AG04450 (cell line): ENCODE data around the gene NUMB. TPM values are rescaled to one million over a fixed set of nuclear protein-coding genes. Genes with fewer than 3 reads are reported as not detected.

Experiments
- CTCF ChIA-PET: fragments of 300-600, 350-600 bp; formaldehyde crosslinking; extraction: SDS; loops from one replicate; lab custom pipeline; 2022; ENCODE audit warnings: antibody characterized with exemption, inconsistent platforms; lab: Charles Lee
- POLR2A ChIA-PET: fragments of 350-600 bp; formaldehyde crosslinking; extraction: SDS; loops from one replicate; lab custom pipeline; 2021; ENCODE audit warnings: antibody characterized with exemption, inconsistent platforms; lab: Yijun Ruan, JAX
- DNase-seq: peaks from one replicate; pipeline ENCODE4 v3.0.0-alpha.2; 2011; ENCODE audit warnings: low read depth, low spot score
- H3K27ac ChIP-seq: one replicate; pipeline ENCODE4 v1.5.1; 2012; ENCODE audit warnings: low read depth, low read length, control low read depth
- H3K27me3 ChIP-seq: one replicate; pipeline ENCODE4 v1.6.0; 2012; ENCODE audit warnings: low read length; ENCODE audit not compliant: control insufficient read depth, insufficient read depth
- H3K4me3 ChIP-seq: 2 replicates; pipeline ENCODE4 v1.5.1; 2011; ENCODE audit warnings: mild to moderate bottlenecking, low read depth, low read length, control low read depth
- H3K9me3 ChIP-seq: 2 replicates; pipeline ENCODE4 v1.5.1; 2012; ENCODE audit warnings: low read length; ENCODE audit not compliant: control insufficient read depth, insufficient read depth
- CTCF ChIP-seq: IDR thresholded peaks from 2 replicates; pipeline ENCODE4 v1.5.1; 2011; ENCODE audit warnings: low read depth, low read length, control low read depth, inconsistent platforms
- polyA plus RNA-seq: library from polyadenylated mRNA; depleted of rRNA; stranded (reverse); fragments of >200 nt; gene quantifications from 2 replicates; pipeline ENCODE4 v1.2.3, GENCODE V29; 2011

Gene NUMB
- polyA plus RNA-seq, 1 experiment = 152 TPM

- ChIA-PET CTCF (no interaction called here), POLR2A (interaction anchor here (0.7 to 1.0 kb wide), 2 partner anchors 19 to 158 kb away, joined by 3 read pairs; partner anchors contain the start of gene RIOX1)
- Histone ChIP-seq H3K27ac (no peak overlapping the region), H3K4me3 (no peak overlapping the region), H3K9me3 (no peaks in the 10 kb centered on the region), H3K27me3 (no peaks in the 10 kb centered on the region)
- DNase-seq = no peak
- TF ChIP-seq CTCF = no peak
Observed at GRCh38 chr14:73333031-73333430, 125.3 kb downstream of the NUMB start.

GRCh38 chr14:73325630-73326299 is 132.6 kb downstream of the NUMB start:
- CTCF ChIA-PET = no interaction called here
- POLR2A ChIA-PET = no interaction called here
- no peak for DNase-seq
- no peaks in the 10 kb centered on the region for H3K9me3 ChIP-seq
- no peaks in the 10 kb centered on the region for H3K27me3 ChIP-seq
- H3K27ac ChIP-seq = no peak overlapping the region
- no peak for TF ChIP-seq CTCF
- H3K4me3 ChIP-seq = no peak overlapping the region

- Histone ChIP-seq H3K27ac (no peak overlapping the region), H3K9me3 (no peaks in the 10 kb centered on the region), H3K4me3 (no peak overlapping the region), H3K27me3 (no peaks in the 10 kb centered on the region)
- ChIA-PET POLR2A (no interaction called here), CTCF (no interaction called here)
- TF ChIP-seq CTCF = no peak
- DNase-seq = no peak
Observed at GRCh38 chr14:73325063-73325462, 133.3 kb downstream of the NUMB start.

- CTCF ChIA-PET = interaction anchor here (1.2 to 1.3 kb wide), 2 partner anchors 29 to 151 kb away, joined by 3 to 4 read pairs; no protein-coding TSS in a partner anchor
- Histone ChIP-seq H3K4me3 (no peak overlapping the region), H3K9me3 (no peaks in the 10 kb centered on the region), H3K27ac (no peak overlapping the region), H3K27me3 (no peaks in the 10 kb centered on the region)
- TF ChIP-seq CTCF = no peak
- no peak for DNase-seq
- POLR2A ChIA-PET = no interaction called here
Observed at GRCh38 chr14:73324533-73324932, 133.8 kb downstream of the NUMB start.

GRCh38 chr14:73323896-73324399 is 134.4 kb downstream of the NUMB start:
- TF ChIP-seq CTCF = no peak
- POLR2A ChIA-PET = no interaction called here
- DNase-seq = no peak
- CTCF ChIA-PET = interaction anchor here (1.2 to 1.3 kb wide), 2 partner anchors 28 to 151 kb away, joined by 3 to 4 read pairs; no protein-coding TSS in a partner anchor
- H3K4me3 ChIP-seq = no peak overlapping the region
- no peaks in the 10 kb centered on the region for H3K9me3 ChIP-seq
- H3K27me3 ChIP-seq = no peaks in the 10 kb centered on the region
- H3K27ac ChIP-seq = no peak overlapping the region
